Activated CD4-positive, CD25-positive, alpha-beta regulatory T cell (primary cell): ENCODE measurements around the gene MAGI1.
"Not testable (repeated sequence)": the region's sequence is repeated elsewhere in the genome, so short reads cannot be mapped to it uniquely, and the experiment has no call there.

Source experiments
- DNase-seq, 4 experiments: peaks; one replicate each; lab custom pipeline; 2025; lab: John Stamatoyannopoulos, UW

The MAGI1 gene

DNA sequence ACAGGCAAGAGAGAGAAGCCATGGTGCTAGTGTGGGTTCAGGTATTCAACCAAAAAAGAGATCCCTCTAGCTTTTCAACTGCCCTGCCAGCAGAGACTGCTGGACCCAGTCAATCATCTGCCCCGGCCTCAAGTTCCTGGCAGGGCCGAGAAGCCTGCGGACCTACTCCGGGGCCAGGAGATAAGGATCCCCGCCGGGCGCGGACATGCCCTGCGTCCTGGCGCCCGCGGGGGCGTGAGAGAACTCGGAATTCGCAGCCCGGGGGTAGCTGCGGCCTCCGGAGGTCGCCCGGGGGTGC lies 821 bp upstream of the MAGI1 start:
- no peak for DNase-seq

DNA sequence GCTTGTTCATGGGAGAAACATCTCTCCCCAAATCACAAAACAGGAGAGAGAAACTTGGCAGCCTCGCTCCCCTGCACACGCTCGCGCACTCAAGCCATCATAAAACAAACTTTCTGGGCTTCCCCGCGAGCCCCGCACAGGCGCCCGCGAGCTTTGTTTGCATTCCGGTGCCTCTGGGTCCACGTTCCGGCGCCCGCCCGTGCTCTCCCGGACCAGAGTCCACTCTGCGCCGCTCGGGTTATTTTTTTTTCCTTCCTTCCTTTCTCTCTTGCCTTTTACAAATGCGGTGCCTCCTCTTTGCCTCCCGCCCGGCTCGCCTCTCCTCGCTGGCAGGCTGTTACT lies 363 bp downstream of the MAGI1 start:
- no peak for DNase-seq

- no peak for DNase-seq
These were observed 740 bp downstream of the MAGI1 start for GRCh38 chr3:66037986-66038369.

- no peak for DNase-seq
These were observed 1.3 kb downstream of the MAGI1 start for GRCh38 chr3:66037330-66037985.

DNA sequence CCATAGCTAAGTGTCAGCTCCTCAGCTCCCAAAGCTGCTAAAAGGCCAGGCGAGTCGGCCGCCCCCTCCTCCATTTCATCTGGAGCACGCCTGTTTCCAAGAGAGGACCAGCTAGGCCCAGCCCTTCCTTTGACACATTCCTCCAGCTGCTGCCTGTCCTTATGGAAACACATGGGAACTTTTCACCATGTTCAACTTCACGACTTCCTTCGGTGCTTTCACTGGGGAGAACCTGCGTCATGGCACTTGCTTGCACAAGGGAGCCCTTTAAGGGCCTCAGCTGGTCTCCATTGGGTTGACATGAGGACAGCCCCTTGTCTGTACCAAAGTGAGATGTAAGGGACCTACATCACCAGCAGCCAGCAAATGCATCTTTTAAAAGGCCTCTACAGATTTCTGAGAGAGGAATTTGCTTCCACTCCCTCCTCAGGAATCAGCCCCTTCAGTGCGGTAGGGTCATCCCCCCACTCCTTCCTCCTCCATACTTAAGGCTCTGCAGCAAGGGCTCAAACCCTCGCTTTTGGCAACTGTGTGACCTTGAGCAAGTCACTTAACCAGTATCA lies 2.1 kb downstream of the MAGI1 start:
- DNase-seq, result no peak

GRCh38 chr3:66035763-66036477 lies 2.8 kb downstream of the MAGI1 start:
- no peak for DNase-seq

GRCh38 chr3:66033241-66034138 lies 5.2 kb downstream of the MAGI1 start:
- DNase-seq, result no peak

DNA sequence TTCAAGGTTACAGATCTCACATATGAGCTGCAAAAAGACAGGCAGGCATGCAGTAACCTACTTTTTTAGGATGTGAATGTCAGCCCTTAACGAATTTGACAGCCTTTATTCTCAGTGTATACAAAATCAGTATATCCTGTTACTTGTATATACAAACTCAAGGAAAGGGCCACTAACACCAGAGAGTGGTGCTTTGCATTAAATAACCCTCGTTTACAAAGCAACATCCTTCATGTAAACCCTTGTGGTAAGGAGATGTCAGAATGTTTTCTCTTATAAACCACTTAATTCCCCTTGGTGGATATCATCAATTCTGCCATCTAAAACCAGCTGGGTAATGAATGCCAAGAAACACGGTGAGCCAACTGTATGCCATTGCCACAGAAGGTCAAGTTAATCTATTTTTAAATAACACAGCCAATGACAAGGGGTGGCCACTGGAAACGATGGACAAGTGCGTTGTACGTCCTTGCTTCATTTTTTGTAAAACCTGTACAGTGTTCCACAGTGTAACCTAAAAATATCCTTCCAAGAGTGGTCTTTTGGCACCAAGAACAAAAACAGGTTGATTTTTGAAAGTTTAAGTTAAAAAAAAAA lies 7.5 kb downstream of the MAGI1 start:
- no peak for DNase-seq

GRCh38 chr3:66029443-66029842 lies 9.3 kb downstream of the MAGI1 start:
- no peak for DNase-seq

DNA sequence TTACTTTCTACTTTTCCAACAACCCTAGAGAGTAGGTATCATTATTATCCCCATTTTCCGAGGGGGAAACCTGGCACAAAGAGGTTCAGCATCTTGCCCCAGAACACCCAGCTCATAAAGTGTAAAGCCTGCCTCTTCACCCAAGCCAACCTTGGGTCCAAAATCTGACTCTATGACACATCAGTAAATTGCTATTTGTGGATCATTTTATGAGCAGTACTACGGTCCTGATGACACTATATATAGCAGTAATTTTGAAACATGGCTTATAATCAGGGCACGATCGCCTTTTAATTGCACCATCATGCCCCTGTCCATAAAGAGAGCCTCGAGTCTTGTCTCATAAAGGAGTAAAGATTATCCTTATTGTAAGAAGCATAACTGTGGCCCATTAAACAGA lies 9.7 kb downstream of the MAGI1 start:
- no peak for DNase-seq

- DNase-seq, result no peak
These were observed 10.3 kb downstream of the MAGI1 start for GRCh38 chr3:66028457-66028856.

DNA sequence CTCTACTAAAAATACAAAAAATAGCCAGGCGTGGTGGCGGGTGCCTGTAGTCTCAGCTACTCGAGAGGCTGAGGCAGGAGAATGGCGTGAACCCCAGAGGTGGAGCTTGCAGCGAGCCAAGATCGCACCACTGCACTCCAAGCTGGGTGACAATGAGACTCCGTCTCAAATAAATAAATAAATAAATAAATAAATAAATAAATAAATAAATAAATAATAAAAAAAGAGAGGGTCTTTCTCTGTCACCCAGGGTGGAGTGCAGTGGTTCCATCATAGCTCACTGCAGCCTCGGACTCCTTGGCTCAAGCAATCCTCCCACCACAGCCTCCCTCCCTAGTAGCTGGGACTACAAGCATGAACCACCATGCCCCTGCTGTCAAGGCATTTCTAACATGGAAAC lies 11.6 kb downstream of the MAGI1 start:
- not testable (repeated sequence) for DNase-seq

DNA sequence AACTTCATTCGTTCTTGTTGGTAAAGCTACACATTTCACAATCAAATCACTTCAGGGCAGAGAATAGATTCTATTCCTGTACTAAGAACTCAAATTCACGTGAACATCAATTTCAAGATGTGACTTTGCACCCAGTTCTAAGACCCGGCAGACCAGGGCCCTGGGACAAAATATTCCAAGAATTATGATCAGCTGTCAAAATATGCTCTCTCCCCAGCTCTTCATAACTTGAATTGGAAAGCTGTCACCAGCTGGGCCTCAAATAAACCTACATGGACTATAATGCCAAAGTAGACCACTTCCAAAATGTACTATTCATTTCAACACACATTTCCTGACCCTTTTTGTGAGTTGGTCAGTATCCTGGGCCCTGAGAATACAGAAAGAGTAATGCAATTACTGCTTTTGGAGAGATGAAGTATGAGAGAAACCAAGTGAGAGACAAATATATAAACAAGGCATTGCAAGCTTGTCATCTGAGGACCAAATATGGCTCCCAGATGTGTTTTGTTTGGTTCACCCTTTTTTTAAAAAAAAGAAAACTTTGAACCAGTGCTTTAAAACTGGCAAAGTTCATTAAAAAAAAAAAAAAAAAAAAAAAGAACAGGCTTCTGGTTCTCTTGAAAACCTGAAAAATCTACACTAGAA lies 14.9 kb downstream of the MAGI1 start:
- DNase-seq, result no peak

DNA sequence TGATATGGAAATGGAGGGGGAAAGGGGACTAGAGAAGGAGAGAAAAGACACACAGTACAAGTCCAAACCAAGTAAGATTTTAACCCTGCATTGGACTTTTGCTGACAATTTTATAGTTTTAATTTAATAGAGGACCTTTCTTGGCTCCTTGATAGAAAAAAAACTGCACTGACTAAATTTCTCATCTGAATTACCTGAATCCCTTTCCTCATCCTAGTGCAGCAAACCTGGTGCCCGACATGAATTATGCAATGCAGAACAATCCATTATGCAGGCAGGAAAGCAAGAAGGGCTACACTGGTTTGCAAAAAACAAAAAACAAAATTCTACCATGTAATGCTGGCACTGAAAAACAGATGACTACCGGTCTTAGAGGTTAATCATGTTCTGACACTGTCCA lies 15.5 kb downstream of the MAGI1 start:
- no peak for DNase-seq

- no peak for DNase-seq
These were observed 17.0 kb downstream of the MAGI1 start for GRCh38 chr3:66021731-66022131.

GRCh38 chr3:66019896-66020295 lies 18.8 kb downstream of the MAGI1 start:
- no peak for DNase-seq

DNA sequence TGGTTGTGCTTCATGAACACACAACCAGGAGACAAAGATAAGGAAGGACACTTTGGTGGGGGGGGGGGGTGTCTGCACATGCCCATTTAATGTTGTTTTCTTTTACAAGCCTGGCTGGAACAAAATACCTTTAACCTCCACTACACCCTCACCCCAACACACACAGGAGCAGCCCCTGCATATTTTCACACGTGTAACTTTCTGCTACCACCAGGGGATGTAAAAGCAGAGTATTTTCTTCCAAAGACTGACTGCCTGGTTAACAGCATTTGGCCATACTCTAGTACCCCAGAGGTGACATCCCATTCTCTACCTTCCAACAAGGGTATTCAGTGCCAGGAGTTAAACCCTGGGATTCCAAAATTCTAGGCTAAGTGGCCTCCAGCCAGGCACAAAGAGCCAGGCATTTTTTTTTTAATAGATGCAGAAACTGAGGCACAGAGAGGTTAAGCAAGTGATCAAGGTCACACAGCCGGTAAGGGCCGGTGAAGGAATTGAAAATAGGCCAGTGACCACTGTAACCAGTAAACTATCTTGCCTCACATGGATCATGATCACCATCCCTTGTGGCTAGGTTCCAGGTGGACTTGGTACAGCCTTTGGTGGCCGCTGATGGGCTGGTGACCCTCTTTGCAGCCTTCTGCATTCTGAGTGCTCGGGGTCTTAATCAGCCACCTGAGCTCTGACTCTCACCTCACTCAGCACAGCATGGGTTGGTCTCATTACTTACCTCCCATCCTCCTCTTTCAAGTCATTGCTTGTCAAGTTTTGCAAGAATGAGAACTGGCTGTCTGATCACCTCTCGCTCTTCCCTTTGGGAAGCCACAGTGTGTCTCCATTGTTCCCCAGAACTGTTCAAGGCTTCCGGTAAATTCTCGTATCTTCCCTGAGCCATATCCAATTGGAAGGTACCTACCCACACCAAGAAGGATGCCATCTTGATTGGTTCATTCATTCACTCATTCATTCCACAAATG lies 20.4 kb downstream of the MAGI1 start:
- DNase-seq, result no peak

DNA sequence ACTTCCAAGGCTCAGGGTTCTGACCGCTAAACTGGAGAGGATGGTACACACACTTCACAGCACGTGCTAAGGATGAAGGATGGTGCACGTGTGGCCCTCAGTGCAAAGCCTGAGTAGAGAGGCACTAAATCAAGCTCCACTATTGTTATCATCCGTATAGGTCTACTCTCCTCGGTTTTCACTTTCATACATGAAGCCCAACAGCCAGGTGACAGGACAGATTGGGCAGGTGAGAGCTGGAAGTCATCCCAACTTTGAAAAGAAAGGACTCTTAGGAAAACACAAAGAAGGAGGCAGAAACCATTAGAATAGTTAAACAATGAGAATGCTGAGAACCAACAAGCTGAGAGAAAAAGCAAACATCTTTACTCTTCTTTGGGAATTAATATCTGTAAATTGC lies 21.1 kb downstream of the MAGI1 start:
- no peak for DNase-seq

GRCh38 chr3:66017084-66017483 lies 21.6 kb downstream of the MAGI1 start:
- no peak for DNase-seq

DNA sequence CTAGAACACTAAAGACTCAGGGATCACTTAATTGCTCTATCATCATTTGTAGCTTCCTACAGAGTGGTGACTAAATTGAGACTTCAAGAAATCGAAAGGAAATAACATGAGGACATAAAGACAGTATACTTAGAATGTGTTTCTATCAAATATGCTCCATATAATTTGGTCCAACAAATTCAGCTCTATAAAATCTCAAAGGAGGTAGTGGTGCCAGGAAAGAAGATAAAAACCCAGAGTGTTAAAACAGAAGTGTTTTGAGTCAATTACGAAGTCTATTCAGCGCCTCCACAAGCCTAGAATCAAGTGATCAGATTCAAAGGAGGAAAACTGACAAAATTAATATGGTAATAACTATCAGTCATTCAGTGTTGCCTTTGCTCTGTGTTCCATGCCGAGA lies 22.9 kb downstream of the MAGI1 start:
- no peak for DNase-seq

- no peak for DNase-seq
These were observed 24.1 kb downstream of the MAGI1 start for GRCh38 chr3:66014651-66015050.
